ENCODE data around the gene PRM1.

The PRM1 gene

GRCh38 chr16:11254913-11255736 is 26.0 kb downstream of the PRM1 start:
- no CpG with 5 or more reads among the region's 105 CpGs for WGBS (ENCODE audit: extremely low coverage, insufficient coverage, insufficient read length)

GRCh38 chr16:11253995-11254912 is 26.9 kb downstream of the PRM1 start:
- Histone ChIP-seq H3K23ac (ENCODE audit: low read length) (no peak overlapping the region), H4K12ac (ENCODE audit: low read depth, low read length) (peak overlapping the region; percentile 9), H3K4me3 (ENCODE audit: low read depth, low read length) (peak overlapping the region; percentile 86), H2BK12ac (ENCODE audit: low read length) (no peak overlapping the region), H3K27me3 (ENCODE audit: insufficient read depth, low read length) (no peaks in the 10 kb centered on the region), H3K36me3 (ENCODE audit: control insufficient read depth in 1 of 2, insufficient read depth in 2 of 2, low read length in 2 of 2) (peaks cover 7 to 8% of the 10 kb centered on the region in 2 experiments), H3K14ac (ENCODE audit: low read length) (peak overlapping the region; percentile 50), H3K9me3 (ENCODE audit: insufficient read depth, low read depth, low read length) (peaks cover 2% of the 10 kb centered on the region), H3K4ac (ENCODE audit: low read depth, low read length) (peak overlapping the region; percentile 49), H2BK120ac (ENCODE audit: insufficient read depth, low read length, poor library complexity) (no peak overlapping the region), H3K18ac (ENCODE audit: low read length) (peak overlapping the region; percentile 41), H3K4me2 (ENCODE audit: low read length) (peak overlapping the region; percentile 84), H2AK5ac (ENCODE audit: low read length) (no peak overlapping the region), H3K79me1 (ENCODE audit: low read length) (peaks cover 20% of the 10 kb centered on the region), H3K9ac (ENCODE audit: low read length) (peak overlapping the region; percentile 36), H3K27ac (ENCODE audit: low read depth, low read length) (no peak overlapping the region), H4K91ac (ENCODE audit: low read depth, low read length) (no peak overlapping the region), H2AFZ (ENCODE audit: insufficient read depth, low read length, poor library complexity) (no peak overlapping the region), H2BK5ac (ENCODE audit: low read depth, low read length, poor library complexity) (no peak overlapping the region), H4K8ac (ENCODE audit: low read depth, low read length) (no peak overlapping the region), H3K4me1 (ENCODE audit: control insufficient read depth in 1 of 2, insufficient read depth in 2 of 2, low read length in 2 of 2) (peaks cover 12 to 20% of the 10 kb centered on the region in 2 experiments), H3K79me2 (ENCODE audit: control insufficient read depth, insufficient read depth, low read length, poor library complexity) (peaks cover 18% of the 10 kb centered on the region)
- DNase-seq: no peak
- no CpG with 5 or more reads among the region's 29 CpGs for WGBS (ENCODE audit: extremely low coverage, insufficient coverage, insufficient read length)

More at GRCh38 chr16:11254913-11255736, 26.0 kb downstream of the PRM1 start:
- H3K9ac ChIP-seq (ENCODE audit: low read length): peak overlapping the region; percentile 78
- H3K79me2 ChIP-seq (ENCODE audit: control insufficient read depth, insufficient read depth, low read length, poor library complexity): peaks cover 18% of the 10 kb centered on the region
- H4K8ac ChIP-seq (ENCODE audit: low read depth, low read length): peak overlapping the region; percentile 44
- H3K14ac ChIP-seq (ENCODE audit: low read length): peak overlapping the region; percentile 50
- H3K4me2 ChIP-seq (ENCODE audit: low read length): peak overlapping the region; percentile 84
- H3K4me1 ChIP-seq (ENCODE audit: control insufficient read depth in 1 of 2, insufficient read depth in 2 of 2, low read length in 2 of 2): peaks cover 15 to 24% of the 10 kb centered on the region in 2 experiments
- H2BK5ac ChIP-seq (ENCODE audit: low read depth, low read length, poor library complexity): peak overlapping the region; percentile 24
- peaks cover 2% of the 10 kb centered on the region for H3K9me3 ChIP-seq (ENCODE audit: insufficient read depth, low read depth, low read length)
- H3K4me3 ChIP-seq (ENCODE audit: low read depth, low read length): peak overlapping the region; percentile 86
- peak overlapping the region; percentile 26 for H2BK12ac ChIP-seq (ENCODE audit: low read length)
- H3K79me1 ChIP-seq (ENCODE audit: low read length): peaks cover 20% of the 10 kb centered on the region
- H3K27ac ChIP-seq (ENCODE audit: low read depth, low read length): peak overlapping the region; percentile 63
- peak overlapping the region; percentile 13 for H2BK120ac ChIP-seq (ENCODE audit: insufficient read depth, low read length, poor library complexity)
- H4K12ac ChIP-seq (ENCODE audit: low read depth, low read length): peak overlapping the region; percentile 9
- H2AK5ac ChIP-seq (ENCODE audit: low read length): peak overlapping the region; percentile 1
- H4K91ac ChIP-seq (ENCODE audit: low read depth, low read length): peak overlapping the region; percentile 81
- no peaks in the 10 kb centered on the region for H3K27me3 ChIP-seq (ENCODE audit: insufficient read depth, low read length)
- peak overlapping the region; percentile 41 for H3K4ac ChIP-seq (ENCODE audit: low read depth, low read length)
- peak overlapping the region; percentile 56 for H2AFZ ChIP-seq (ENCODE audit: insufficient read depth, low read length, poor library complexity)
- no peak overlapping the region for H3K23ac ChIP-seq (ENCODE audit: low read length)
- H3K18ac ChIP-seq (ENCODE audit: low read length): peak overlapping the region; percentile 13
- H3K36me3 ChIP-seq (ENCODE audit: control insufficient read depth in 1 of 2, insufficient read depth in 2 of 2, low read length in 2 of 2): peaks cover 4 to 8% of the 10 kb centered on the region in 2 experiments
- peak; percentile 42 to 63 for DNase-seq

GRCh38 chr16:11253009-11253994 is 27.8 kb downstream of the PRM1 start:
- no peak overlapping the region for H4K91ac ChIP-seq (ENCODE audit: low read depth, low read length)
- no peak overlapping the region for H2BK5ac ChIP-seq (ENCODE audit: low read depth, low read length, poor library complexity)
- H2AFZ ChIP-seq (ENCODE audit: insufficient read depth, low read length, poor library complexity): peak overlapping the region; percentile 37
- H2BK120ac ChIP-seq (ENCODE audit: insufficient read depth, low read length, poor library complexity): no peak overlapping the region
- no peak overlapping the region for H3K27ac ChIP-seq (ENCODE audit: low read depth, low read length)
- peak overlapping the region; percentile 33 for H3K18ac ChIP-seq (ENCODE audit: low read length)
- no peaks in the 10 kb centered on the region for H3K27me3 ChIP-seq (ENCODE audit: insufficient read depth, low read length)
- H3K23ac ChIP-seq (ENCODE audit: low read length): no peak overlapping the region
- no CpG with 5 or more reads among the region's 5 CpGs for WGBS (ENCODE audit: extremely low coverage, insufficient coverage, insufficient read length)
- H3K9me3 ChIP-seq (ENCODE audit: insufficient read depth, low read depth, low read length): no peaks in the 10 kb centered on the region
- H3K36me3 ChIP-seq (ENCODE audit: control insufficient read depth in 1 of 2, insufficient read depth in 2 of 2, low read length in 2 of 2): peaks cover 7 to 8% of the 10 kb centered on the region in 2 experiments
- H3K4ac ChIP-seq (ENCODE audit: low read depth, low read length): peak overlapping the region; percentile 37
- no peak overlapping the region for H4K8ac ChIP-seq (ENCODE audit: low read depth, low read length)
- H3K14ac ChIP-seq (ENCODE audit: low read length): no peak overlapping the region
- no peak overlapping the region for H4K12ac ChIP-seq (ENCODE audit: low read depth, low read length)
- H3K4me1 ChIP-seq (ENCODE audit: control insufficient read depth in 1 of 2, insufficient read depth in 2 of 2, low read length in 2 of 2): peaks cover 12 to 20% of the 10 kb centered on the region in 2 experiments
- H2AK5ac ChIP-seq (ENCODE audit: low read length): no peak overlapping the region
- no peak overlapping the region for H2BK12ac ChIP-seq (ENCODE audit: low read length)
- H3K79me1 ChIP-seq (ENCODE audit: low read length): peaks cover 20% of the 10 kb centered on the region
- peaks cover 18% of the 10 kb centered on the region for H3K79me2 ChIP-seq (ENCODE audit: control insufficient read depth, insufficient read depth, low read length, poor library complexity)
- no peak overlapping the region for H3K4me3 ChIP-seq (ENCODE audit: low read depth, low read length)
- H3K9ac ChIP-seq (ENCODE audit: low read length): no peak overlapping the region
- peak overlapping the region; percentile 38 for H3K4me2 ChIP-seq (ENCODE audit: low read length)
- DNase-seq: peak in 1 of 2 donors; percentile 17

Data from trophoblast cell (in vitro differentiated cells and primary cell).